Glomerular endothelial cell (primary cell): ENCODE data around the gene FAM241B. TPM values are rescaled to one million over a fixed set of nuclear protein-coding genes. Genes with fewer than 3 reads are reported as not detected.

ENCODE experiments used
- DNase-seq: peaks from one replicate; pipeline ENCODE4 v3.0.0-alpha.2; 2011; ENCODE audit warnings: low read depth, low spot score; ENCODE audit errors: extremely low read depth
- total RNA-seq: library from RNA; depleted of rRNA; stranded (reverse); fragments of >200 nt; gene quantifications from 2 replicates; pipeline ENCODE4 v1.2.3, GENCODE V29; 2015

The FAM241B gene
- total RNA-seq, 1 donor from 2014 or later, result 1.8 TPM

DNA sequence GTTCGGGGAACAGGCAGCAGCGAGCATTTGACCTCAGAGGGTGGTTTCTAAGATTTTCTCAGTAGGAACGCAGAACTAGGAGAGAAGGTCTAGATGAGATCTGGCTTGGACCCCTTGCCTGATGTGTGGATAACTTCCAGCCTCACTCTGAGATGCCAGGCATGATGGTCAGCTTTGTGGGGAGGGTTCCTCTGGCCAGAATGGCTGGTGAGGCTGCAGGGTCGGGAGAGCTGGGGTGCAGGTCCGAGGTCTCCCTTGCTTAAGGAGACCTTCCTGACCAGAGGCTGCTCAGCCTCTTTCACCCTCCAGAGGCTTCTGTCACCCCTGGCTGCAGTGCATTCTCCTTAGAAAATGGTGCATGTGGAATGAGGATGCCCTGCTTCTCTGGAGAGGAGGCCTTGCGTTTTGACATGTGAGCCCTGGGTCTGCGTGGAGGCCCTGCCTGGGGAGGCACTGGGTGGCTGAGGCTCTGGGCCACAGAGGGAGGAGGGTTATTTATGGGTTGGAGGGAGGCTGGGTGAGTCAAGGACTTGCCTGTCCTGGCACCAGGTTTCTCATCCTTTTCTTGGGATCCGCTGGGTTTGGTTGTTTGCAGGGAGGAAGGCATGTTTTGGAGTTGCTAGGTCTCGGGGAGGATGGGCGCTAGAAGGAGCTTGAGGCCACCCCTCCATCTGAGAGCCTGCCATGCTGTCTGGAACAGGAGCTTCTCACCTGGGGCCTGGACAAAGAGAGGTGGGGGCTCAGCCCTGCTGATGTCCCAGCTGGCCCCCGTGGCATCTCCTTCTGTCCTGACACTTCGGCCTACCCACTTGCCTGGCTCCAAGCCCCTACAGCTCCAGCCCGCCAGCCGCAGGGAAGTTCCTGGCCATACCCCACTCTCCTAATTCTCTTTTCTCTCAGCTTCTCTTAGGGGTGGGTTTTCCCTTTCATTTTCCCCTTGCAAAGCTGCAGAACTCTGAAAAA lies 3.9 kb downstream of the FAM241B start:
- no peak for DNase-seq

- DNase-seq, result no peak
Measured at GRCh38 chr10:69634759-69635425, 4.8 kb downstream of the FAM241B start.

DNA sequence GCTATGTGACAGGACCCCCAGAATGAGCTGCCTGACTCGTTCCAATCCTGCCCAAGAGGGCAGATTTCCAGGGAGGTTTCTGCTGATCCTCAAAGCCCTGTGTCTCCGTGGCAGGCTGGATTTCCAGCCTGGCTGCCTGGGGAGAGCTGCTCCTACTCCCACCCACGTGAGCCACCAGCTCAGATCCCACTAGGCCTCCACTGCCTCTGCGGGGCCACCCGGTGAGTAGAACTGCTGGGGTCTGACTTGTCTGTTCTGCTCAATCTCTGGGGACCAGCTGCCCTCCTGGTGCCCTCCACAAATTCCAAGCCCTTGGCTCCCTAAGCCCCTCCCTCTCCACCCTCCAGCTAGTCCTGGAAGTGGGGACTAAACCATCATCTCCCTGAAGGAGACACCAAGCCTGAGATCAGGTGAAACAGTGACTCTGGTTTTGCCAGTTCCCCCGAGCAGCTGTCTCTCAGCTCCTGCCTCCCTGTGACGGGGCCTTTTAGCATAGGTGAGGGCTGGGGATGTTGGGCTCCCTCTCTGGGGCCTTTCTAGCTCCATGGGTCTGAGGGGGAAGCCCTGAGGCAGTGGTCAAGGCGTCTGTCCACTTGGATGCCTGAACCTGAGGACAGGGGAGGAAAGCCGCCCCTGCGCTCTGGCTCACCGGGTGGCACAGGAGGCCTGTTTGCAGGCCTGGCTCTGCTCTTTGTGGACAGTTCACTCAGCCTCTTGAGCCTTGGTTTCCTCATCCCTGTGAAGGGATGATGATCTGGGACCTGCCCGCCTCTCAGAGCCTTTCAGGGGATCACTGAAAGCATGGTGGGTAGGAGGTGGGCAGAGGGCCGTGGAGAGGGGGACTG lies 5.6 kb downstream of the FAM241B start:
- DNase-seq, result no peak

DNA sequence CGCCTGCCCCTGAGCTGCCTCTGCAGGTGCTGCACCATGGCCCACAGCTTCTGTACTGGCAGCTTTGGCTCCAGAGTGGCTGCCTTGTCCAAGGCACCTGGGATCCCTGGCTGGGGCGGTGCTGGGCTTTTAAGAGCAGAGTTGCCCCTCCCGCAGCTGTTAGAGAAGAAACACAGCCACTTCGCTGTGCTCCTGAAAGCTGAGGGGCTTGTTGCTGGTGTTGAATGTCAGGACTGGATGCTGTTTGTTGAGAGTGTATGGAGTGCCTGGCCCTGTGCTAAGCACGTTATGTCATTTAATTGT lies 6.2 kb downstream of the FAM241B start:
- DNase-seq, result no peak

GRCh38 chr10:69636626-69637605 lies 6.9 kb downstream of the FAM241B start:
- DNase-seq, result no peak

DNA sequence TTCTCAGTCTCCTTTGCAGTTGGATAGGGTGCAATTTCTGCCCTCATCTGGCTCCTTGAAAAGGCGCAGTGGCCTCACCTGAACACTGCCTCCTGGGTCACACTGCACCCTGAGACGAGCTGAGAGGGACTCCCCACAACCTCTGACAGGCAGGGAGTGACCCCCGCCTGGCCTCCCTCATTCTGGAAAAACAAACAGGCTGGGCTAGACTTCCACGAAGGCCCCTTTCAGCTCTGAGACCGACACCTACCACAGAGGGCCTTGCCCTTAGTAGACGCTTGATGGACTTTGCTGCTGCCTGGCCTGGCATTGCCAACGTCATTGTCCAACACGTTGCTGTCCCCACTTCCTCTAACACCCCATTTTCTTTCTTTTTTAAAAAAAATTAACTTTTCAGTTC lies 8.6 kb downstream of the FAM241B start:
- DNase-seq, result no peak

DNA sequence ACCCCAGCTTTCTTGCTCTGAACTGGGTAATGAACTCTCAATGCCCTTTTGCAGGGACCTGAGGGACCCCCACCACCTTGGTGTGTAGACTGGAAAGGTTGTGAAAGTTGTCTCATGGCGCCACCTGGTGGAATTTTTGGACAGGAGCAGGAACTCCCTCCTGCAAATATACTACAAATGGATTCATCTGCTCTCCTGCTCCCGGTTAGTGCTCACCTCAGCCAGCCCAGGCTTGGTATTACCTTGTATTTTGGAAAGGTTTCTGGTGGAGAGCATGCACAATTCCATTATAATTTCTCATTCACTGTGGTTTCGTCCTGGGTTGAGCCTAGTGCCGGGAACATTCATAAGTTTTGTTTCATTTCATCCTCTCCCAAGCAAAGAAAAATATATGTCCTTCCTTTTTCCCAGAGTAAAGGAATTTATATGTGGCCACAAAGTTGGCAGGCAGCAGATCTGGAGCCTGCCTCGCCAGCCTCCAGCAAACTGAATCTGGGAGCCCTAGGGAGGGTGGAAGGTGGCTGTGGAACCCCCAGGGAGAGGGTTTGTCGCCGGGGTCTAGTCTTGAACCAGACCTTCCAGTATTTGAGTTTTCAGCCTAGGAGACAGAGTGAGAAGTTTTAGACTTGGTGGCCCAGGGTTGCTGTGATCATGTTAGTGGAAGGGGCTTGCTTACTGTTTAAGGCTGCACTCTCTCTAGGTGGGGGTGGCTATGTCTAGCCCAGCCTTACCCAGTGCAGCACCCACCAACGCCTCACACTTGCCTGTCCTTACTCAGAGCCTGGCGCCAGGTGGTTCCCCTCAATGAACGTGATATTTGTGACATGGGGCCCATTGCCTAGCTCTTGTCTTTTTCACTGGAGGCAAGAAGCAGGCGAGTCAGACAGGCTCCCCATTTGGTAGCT lies 9.5 kb downstream of the FAM241B start:
- peak; percentile 56 for DNase-seq

DNA sequence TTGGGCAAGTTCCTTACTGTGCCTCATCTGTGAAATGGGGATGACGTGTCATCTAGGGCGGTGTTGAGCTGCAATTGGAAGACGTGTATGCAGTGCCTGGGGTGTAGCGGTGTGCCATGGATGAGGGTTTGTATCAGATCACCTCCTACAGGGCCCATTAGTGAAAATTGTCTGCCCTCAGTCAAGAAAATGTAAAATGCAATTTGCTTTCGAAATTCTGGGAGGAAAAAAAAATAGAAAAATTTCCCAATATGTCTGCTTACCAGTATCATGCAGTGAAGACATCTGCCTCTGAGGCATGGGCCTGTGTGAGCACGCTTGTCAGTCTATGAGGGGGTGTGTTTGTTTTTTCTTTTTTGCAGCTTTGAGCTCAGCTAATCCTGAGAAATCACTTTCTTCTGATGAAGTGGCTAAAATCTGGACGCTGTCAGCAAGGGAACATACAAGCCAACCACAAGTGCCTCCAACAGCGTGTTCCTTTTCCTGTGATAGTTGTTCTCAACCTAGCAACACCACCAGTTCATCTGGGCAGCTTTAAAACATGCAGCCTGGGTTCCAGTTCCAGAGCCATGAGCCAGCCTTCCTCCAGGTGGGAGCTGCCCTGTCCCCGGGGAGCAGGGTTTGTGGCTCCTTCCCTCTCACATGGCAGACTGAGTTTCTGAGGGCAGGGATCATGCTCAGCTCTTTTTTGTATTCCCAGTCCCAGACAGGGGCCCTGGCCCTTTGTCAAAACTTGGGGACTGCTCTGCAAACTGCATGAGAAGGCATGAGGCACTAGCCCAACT lies 10.3 kb downstream of the FAM241B start:
- no peak for DNase-seq

- no peak for DNase-seq
Measured at GRCh38 chr10:69641261-69641980, 11.4 kb downstream of the FAM241B start.

GRCh38 chr10:69642747-69643146 lies 12.7 kb downstream of the FAM241B start:
- no peak for DNase-seq

DNA sequence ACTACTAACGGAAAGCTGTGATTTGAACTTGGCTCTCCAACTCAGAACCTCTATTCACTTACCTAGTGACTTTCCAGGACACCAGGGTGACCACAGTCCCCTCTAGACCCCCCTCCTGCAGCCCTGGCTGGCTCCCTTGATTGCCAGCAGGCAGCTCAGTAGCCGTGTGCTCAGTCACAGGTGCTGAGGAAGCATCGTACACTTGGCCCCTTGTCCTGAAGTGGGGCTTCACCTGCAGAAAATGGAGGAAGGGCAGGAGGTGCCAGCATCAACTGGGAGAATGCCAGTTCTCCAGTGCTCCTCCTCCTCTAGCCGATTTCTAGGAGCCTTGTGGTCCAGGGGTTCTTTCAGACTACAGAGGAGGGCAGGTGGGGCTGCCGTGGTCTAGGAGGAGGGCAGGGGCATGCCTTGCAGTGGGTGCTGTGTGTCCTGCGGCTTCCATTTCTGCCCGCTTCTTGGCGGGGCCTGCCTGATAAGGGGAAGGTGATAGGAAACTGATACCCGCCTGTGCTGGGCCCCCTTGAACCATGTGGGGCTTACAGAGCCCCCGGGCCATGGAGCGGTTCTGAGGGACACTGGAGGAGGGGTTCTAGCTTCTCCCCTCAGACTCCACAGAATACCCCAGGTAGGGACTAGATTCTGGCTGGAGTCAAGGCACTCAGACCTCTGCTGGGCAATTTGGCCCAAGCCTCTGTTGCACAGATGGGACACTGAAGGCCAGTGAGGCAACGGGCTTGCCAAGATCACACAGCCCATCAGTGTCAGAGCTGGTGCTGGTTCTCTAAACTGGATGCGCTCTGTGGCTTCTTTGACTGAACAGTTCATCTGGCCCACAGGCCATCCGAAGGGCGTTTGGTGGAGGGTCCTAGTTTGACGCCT lies 14.0 kb downstream of the FAM241B start:
- DNase-seq, result no peak

- no peak for DNase-seq
Measured at GRCh38 chr10:69644658-69645295, 14.7 kb downstream of the FAM241B start.

GRCh38 chr10:69645296-69646184 lies 15.5 kb downstream of the FAM241B start:
- DNase-seq, result no peak

- DNase-seq, result no peak
Measured at GRCh38 chr10:69646185-69647060, 16.4 kb downstream of the FAM241B start.
